ENCODE results near the gene ZNHIT3. TPM values are rescaled to one million over a fixed set of nuclear protein-coding genes. Genes with fewer than 3 reads are reported as not detected.

ZNHIT3 gene
- total RNA-seq, 1 donor from 2014 or later: 35.5 TPM

DNA sequence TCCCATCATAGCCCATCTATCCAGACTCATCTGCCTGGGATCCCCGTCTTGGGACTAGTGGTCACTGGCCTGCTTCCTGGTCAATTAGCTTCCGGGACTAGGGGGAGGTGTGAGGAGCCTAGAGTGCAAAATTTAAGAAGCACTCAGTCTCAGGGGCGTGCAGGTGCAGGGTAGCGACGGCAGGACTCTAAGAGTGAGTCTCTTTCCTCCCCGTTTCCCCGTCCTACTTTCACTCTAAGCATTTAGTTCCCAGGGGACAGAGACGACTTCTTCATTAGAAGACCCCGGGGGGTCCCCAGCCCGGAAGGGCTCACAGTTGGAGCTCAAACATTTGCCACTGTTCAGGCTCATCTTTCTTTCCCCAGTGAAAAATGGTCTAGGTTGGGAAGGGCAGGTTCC lies 677 bp upstream of the ZNHIT3 start:
- peak overlapping the region; percentile 99 for H3K4me3 Mint-ChIP-seq (ENCODE audit: unreplicated experiment)
- peaks cover 28% of the 10 kb centered on the region for H3K4me1 Mint-ChIP-seq (ENCODE audit: unreplicated experiment)
- no peaks in the 10 kb centered on the region for H3K9me3 Mint-ChIP-seq (ENCODE audit: unreplicated experiment)
- no peak for DNase-seq (ENCODE audit: extremely low spot score, unreplicated experiment)
- peaks cover 14% of the 10 kb centered on the region for H3K36me3 Mint-ChIP-seq (ENCODE audit: unreplicated experiment)
- H3K27ac Mint-ChIP-seq (ENCODE audit: unreplicated experiment): peak overlapping the region; percentile 98
- peaks cover 13% of the 10 kb centered on the region for H3K27me3 Mint-ChIP-seq (ENCODE audit: unreplicated experiment)
- TF ChIP-seq, protein P1, sequence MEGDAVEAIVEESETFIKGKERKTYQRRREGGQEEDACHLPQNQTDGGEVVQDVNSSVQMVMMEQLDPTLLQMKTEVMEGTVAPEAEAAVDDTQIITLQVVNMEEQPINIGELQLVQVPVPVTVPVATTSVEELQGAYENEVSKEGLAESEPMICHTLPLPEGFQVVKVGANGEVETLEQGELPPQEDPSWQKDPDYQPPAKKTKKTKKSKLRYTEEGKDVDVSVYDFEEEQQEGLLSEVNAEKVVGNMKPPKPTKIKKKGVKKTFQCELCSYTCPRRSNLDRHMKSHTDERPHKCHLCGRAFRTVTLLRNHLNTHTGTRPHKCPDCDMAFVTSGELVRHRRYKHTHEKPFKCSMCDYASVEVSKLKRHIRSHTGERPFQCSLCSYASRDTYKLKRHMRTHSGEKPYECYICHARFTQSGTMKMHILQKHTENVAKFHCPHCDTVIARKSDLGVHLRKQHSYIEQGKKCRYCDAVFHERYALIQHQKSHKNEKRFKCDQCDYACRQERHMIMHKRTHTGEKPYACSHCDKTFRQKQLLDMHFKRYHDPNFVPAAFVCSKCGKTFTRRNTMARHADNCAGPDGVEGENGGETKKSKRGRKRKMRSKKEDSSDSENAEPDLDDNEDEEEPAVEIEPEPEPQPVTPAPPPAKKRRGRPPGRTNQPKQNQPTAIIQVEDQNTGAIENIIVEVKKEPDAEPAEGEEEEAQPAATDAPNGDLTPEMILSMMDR (IDR thresholded peaks at IDR 0.05): no peak

DNA sequence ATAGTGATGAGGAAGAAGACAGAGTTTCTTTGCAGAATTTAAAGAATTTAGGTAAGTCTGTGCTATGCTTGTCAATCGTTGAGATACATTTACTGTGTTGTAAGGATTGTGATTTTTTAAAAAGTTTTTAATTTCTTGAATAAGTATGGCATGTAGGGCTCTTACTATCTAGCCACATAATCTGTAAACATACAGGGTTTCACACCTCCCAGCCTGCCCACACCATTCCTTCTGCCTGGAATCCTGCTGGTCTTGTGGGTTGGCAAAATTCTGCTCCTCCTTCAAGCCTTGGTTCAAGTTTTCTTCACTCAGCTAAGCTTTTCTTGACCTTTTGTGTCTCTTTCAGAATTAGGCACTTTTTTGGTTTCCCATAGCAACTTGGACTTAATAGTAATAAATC lies 7.5 kb downstream of the ZNHIT3 start:
- H3K4me3 Mint-ChIP-seq (ENCODE audit: unreplicated experiment): no peak overlapping the region
- H3K27ac Mint-ChIP-seq (ENCODE audit: unreplicated experiment): no peak overlapping the region
- no peak for DNase-seq (ENCODE audit: extremely low spot score, unreplicated experiment)
- H3K36me3 Mint-ChIP-seq (ENCODE audit: unreplicated experiment): peaks cover 41% of the 10 kb centered on the region
- TF ChIP-seq, protein P1 (IDR thresholded peaks at IDR 0.05): no peak
- H3K9me3 Mint-ChIP-seq (ENCODE audit: unreplicated experiment): no peaks in the 10 kb centered on the region
- H3K27me3 Mint-ChIP-seq (ENCODE audit: unreplicated experiment): no peaks in the 10 kb centered on the region
- peaks cover under 1% of the 10 kb centered on the region for H3K4me1 Mint-ChIP-seq (ENCODE audit: unreplicated experiment)

DNA sequence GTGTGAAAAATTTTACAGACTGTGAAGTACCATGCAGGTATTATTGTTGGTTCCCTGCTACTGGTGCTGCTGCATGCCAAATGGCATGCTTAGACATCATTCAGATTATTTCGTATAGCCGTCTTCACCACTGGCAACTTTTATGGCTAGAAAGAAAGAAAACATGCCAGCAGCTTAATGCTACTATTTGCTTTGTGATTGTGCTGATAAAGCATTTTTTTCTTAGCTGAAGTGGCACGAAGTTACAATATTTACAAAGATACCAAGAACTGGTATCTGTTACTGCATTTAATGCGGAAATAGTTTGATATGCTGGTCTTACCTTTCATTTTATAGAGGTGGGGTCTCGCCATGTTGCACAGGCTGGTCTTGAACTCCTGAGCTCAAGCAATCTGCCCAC lies 8.2 kb downstream of the ZNHIT3 start:
- H3K4me3 Mint-ChIP-seq (ENCODE audit: unreplicated experiment): no peak overlapping the region
- H3K27me3 Mint-ChIP-seq (ENCODE audit: unreplicated experiment): no peaks in the 10 kb centered on the region
- H3K4me1 Mint-ChIP-seq (ENCODE audit: unreplicated experiment): no peaks in the 10 kb centered on the region
- no peak overlapping the region for H3K27ac Mint-ChIP-seq (ENCODE audit: unreplicated experiment)
- TF ChIP-seq, protein P1 (IDR thresholded peaks at IDR 0.05): no peak
- H3K9me3 Mint-ChIP-seq (ENCODE audit: unreplicated experiment): no peaks in the 10 kb centered on the region
- H3K36me3 Mint-ChIP-seq (ENCODE audit: unreplicated experiment): peaks cover 37% of the 10 kb centered on the region
- DNase-seq (ENCODE audit: extremely low spot score, unreplicated experiment): no peak

DNA sequence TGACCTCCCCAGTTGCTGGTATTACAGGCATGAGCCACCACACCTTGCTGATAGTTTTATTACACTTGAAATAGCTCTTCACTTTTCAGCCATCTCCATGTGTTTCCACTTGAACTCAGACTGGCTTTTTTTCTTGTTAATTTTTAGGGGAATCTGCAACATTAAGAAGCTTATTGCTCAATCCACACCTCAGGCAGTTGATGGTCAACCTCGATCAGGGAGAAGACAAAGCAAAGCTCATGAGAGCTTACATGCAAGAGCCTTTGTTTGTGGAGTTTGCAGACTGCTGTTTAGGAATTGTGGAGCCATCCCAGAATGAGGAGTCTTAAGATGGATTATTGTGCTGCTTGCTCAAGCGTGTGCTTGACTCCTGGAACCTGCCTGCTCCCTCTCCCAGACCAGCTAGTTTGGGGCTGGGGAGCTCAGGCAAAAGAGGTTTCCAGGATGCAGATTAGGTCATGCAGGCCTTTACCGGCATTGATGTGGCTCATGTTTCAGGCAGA lies 8.6 kb downstream of the ZNHIT3 start:
- Mint-ChIP-seq H3K4me3 (ENCODE audit: unreplicated experiment) (no peak overlapping the region), H3K9me3 (ENCODE audit: unreplicated experiment) (no peaks in the 10 kb centered on the region), H3K27me3 (ENCODE audit: unreplicated experiment) (no peaks in the 10 kb centered on the region), H3K4me1 (ENCODE audit: unreplicated experiment) (no peaks in the 10 kb centered on the region), H3K36me3 (ENCODE audit: unreplicated experiment) (peaks cover 34% of the 10 kb centered on the region), H3K27ac (ENCODE audit: unreplicated experiment) (no peak overlapping the region)
- TF ChIP-seq, protein P1 (IDR thresholded peaks at IDR 0.05): no peak
- no peak for DNase-seq (ENCODE audit: extremely low spot score, unreplicated experiment)

DNA sequence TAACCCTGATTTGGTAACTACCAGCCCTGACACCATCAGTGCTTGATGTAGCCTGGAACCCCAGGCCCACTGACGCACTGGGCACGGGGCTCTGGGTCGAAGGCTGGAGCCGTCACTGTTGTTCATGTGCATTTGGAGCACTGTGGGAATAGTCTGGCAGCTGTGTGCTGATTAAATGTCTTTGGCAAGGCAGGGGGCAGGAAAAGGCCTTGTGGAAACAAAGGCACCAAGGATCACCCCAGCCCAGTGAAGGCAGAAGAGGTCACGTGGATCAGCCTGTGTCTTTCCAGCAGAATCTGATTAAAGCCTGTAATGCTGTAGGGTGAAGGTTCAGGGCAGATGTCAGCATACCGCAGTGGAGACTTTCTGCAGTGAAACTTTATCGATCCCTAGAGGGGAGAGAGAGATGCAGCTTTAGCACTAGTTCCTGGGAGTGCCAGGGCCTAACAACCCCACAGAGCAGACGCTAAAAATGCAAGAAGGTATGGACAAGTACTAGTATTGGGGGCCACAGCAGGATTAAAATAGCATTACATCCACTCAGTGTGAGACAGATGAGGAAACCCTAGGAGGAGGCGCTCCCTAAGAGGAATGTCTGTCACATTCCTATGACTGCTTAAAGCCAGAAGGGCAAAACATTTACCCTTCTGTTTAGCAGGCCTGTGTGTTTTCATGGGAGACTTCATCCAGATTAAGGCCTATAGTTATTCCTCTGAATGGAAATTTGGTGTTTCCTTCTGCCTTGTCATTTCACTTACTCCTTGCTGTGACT lies 9.7 kb downstream of the ZNHIT3 start:
- no peak overlapping the region for H3K27ac Mint-ChIP-seq (ENCODE audit: unreplicated experiment)
- H3K4me3 Mint-ChIP-seq (ENCODE audit: unreplicated experiment): no peak overlapping the region
- H3K9me3 Mint-ChIP-seq (ENCODE audit: unreplicated experiment): no peaks in the 10 kb centered on the region
- TF ChIP-seq, protein P1 (IDR thresholded peaks at IDR 0.05): no peak
- no peaks in the 10 kb centered on the region for H3K27me3 Mint-ChIP-seq (ENCODE audit: unreplicated experiment)
- H3K36me3 Mint-ChIP-seq (ENCODE audit: unreplicated experiment): peaks cover 28% of the 10 kb centered on the region
- DNase-seq (ENCODE audit: extremely low spot score, unreplicated experiment): no peak
- H3K4me1 Mint-ChIP-seq (ENCODE audit: unreplicated experiment): no peaks in the 10 kb centered on the region

Measured in osteocyte (in vitro differentiated cells).